Activated T-cell treated with anti-CD3 and anti-CD28 coated beads for 48 hours (primary cell): ENCODE data around the gene ARHGEF10L.

Source experiments
- DNase-seq: peaks from one replicate; pipeline ENCODE4 v3.0.0-alpha.2; 2020; ENCODE audit warnings: low read depth

ARHGEF10L gene

DNA sequence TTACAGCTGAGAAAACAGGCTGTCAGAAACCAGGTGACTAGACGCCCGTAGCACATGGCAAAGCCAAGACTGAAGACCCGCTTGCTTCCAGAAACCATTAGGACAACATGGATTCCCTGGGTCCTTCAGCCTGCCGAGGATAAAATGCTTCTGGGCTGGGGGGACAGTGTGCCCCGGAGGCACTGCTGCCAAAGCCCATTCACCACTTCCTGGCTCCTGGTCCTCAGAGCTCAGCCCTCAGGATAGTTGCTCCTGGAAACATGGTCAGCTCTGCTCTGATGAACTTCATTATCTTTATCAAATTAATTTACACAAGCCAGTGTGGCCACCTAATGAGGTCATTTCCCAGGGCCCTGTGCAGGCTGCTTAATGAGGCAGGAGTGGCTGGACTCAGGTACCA is 174.5 kb downstream of the ARHGEF10L start:
- no peak for DNase-seq

DNA sequence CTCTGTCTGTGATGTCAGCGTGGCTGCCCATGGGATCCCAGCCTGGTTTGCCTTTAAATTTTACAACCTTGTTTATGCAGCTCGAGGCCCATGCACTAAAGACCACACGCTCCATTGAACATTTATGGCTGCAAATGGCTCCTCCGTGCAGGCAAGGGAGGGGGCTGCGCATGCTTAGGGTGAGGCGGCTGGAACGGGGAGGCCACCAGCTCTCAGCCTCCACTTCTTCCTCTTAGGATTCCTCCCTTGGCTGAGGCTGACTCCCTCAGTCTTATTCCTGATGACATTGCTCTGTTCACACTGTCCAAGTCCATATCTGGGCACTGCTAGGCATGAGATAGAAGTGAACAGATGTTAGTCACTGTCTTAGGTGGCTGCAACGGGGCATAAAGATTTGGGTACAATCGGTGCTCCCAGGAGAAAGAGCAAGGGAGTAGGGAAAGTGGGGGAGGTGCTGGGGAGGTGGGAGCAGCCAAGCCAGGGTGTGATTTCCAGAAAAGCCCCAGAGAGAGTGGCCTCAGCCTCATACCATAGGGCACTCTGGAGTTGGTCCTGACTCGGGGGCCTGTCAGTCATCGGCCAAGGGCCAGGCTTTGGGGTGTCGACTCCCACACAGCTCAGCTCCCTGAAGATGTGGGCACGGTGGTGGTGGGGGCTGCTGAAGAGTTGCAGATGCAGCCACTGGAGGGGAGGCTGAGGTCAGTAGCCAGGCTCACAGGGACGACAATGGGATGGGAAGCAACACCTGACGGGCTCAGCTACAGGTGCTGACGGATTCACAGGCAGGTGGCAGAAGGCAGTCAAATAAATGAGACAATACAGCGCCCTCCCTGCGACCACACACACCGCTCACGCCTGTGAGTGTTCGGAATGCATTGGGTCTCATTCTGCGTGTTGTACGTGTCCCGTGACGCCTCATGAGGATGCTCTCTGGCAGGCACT is 178.4 kb downstream of the ARHGEF10L start:
- no peak for DNase-seq

DNA sequence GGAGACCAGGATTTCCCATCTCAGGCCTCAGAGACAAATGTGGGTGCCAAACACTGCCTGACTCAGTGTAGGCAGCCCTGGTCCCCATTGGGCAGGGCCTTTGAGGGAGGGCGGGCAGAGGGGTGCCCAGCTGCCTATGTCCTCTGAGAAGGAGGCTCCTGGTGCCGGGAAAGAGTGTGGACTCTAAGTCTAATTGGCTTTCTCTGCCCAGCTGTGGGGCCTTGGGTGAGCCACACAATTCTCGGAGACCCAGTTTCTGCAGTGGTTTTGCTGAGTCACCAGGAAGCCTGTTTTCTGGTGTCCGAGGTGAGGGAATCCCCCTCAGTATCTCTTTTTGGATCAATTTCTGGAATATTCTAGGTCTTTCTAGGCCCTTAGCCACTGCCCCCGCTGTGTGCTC is 180.4 kb downstream of the ARHGEF10L start:
- no peak for DNase-seq

DNA sequence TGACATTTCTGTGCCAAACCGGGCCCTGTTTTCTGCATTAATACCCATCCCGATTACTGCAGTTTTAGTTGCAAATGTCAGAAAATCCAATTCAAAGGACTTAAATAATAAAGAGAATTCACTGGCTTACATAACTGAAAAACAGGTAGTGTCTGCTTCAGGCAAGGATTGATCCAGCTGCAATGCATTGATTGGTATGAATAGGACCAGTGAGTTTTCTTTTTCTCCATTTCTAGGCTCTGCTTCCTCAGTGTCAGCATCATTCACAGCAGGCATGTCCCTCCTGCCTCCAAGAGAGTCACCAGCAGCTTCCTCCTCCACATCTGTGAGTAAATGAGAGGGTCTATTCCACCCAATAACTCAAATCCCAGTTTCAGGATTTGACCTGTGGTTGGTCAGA is 181.9 kb downstream of the ARHGEF10L start:
- DNase-seq, result no peak

DNA sequence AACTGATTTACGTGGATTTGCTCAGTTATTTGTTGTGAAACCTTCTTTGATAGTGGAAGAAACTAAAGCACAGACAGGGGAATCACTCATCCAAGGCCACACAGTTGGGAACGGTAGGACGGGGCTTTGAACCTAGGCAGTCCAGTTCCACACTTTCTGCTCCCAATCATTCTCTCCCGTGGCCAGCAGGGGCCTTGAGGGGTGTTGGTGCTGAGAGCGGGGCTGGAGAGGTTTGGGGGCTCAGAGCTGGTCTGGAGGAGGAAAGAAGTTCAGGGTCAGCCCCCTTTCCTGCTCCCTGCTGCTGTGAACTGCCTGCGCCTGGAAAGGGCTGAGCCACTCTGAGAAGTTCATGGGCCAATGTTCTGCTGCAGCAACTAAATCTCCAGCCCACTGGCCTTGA is 184.2 kb downstream of the ARHGEF10L start:
- no peak for DNase-seq

DNA sequence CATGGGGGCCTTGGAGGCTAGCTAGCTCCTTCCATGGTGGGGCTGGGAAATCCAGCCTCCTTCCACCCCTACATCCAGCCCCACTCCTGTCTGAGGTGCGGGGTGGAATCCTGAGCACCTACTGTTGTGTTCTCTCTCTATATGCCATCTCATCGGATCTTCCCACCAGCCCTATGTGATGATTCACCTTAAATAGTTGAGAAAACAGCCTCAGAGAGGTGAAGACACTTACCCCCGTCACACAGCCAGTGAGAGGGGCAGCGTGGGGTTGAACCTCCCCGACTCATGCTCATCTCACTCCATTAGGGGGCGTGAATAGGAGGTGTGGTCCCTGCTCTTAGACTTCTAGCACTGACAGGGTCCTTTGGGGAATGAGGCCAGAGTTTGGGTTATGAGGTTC is 184.7 kb downstream of the ARHGEF10L start:
- DNase-seq, result no peak

DNA sequence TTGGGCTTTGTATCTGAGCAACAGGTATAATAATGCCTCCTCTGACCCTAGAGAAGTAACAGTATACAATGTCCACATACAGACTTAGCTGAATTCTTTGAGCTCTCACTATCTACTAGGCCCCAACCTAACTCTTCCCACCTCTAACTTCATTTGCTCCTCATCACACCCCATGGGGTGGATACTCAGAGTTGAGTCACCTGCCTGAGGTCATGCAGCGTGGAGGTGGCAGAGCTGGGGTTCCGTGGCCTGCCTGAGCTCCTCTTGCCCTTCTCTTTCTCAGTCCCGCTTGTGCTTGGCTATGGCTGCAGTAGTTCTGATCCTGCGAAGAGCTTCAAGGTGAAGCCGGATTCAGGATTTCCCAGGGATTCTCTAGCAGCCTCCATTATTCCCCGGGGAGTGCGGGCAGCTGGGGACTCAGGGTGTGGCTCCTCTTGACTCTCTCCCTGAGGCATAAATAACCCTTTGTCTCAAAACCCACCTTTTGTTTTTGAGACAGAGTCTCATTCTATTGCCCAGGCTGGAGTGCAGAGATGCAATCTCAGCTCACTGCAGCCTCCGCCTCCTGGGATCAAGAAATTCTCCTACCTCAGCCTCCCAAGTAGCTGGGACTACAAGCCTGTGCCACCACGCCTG is 185.7 kb downstream of the ARHGEF10L start:
- DNase-seq, result no peak

DNA sequence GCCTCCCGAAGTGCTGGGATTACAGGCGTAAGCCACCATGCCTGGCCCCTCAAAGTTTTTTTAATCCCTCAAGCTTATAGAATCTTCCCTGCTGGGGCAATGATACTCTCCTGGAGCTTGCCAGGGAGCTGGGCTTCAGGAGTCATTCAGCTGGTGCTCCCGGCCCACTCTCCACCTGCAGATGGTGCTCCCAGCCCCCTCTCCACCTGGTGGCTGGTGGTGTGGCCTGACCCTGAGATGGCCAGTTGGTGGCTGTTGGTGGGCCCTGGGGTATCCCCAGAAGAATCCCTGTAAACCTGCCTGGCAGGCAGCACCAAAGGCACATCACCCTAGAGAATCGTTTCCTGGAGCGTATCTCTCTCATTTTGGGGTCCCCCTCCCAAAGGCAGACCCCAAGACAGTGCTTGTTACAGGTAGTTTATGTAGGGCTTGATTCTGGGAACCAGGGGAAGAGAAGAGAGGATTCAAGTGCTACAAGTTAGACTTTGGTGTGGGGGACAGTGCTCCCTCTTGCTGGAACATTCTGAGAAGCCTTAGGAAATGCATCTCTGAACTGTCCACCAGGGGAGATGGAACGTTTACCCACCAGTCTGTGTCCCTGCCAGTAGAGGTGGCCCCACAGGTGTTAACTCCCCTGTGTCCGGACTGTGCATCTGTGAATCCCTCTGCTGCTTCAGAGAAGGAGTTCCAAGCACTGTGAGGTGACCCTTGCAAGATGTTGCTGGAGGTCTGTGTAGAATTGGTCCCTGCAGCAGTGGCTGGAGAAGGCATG is 186.5 kb downstream of the ARHGEF10L start:
- DNase-seq, result no peak

DNA sequence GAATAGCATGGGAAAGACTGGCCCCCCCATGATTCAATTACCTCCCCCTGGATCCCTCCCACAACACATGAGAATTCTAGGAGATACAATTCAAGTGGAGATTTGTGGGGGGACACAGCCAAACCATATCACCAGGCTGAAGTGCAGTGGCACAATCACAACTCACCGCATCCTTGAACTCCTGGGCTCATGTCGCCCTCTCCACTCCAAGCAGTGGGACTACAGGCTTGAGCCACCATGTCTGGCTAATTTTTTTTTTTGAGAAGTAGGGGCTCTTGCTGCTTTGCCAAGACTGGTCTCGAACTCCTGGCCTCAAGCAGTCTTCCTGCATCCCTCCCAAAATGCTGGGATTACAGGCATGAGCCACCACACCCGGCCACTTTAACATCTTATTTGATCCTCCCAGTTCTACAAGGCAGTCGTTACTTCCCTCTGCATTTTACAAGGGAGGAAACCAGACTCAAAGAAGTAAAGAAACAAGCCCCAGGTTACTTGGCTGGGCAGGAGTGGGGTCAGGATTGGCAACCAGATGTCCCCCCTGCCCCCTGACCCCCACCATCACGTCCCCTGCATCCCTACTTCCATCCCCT is 188.7 kb downstream of the ARHGEF10L start:
- no peak for DNase-seq

DNA sequence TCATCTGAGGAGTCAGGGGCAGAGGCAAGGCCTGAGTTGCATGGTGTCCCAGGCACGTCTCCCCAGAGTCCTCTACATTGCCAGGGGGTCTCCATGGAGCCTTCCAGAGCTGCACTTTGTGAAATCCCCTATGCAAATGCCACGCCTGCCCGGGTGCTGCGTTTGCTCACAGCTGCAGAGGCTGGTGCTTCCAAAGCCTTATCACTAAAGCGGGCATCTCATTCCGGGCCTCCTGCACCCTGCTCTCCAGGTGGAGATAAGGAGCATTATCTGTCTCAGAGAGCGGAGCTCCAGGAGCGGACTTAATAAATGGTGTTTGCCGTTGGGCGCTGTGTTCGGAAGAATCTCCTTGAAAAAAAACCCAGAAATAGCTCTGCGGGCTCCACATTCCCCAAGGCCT is 189.8 kb downstream of the ARHGEF10L start:
- no peak for DNase-seq

DNA sequence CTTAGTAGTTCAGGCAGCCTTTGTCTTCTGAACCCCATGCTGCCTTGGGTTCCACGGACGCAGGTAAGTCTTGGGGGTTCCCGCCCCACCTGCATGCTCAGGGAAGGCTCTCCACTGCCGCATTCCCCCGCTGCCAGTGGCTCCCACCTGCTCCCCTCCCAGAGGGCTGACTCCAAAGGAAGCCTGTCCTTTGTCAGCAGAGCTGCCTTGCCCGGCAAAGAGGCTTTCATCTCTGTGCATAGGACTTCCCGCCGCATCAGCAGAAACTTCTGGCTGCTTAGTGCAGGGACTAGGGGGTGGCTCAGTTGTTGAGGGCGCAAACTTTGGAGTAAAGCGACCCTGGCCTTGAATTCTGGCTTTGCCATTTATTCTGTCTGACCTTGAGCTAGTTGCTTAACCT is 190.4 kb downstream of the ARHGEF10L start:
- DNase-seq, result no peak

DNA sequence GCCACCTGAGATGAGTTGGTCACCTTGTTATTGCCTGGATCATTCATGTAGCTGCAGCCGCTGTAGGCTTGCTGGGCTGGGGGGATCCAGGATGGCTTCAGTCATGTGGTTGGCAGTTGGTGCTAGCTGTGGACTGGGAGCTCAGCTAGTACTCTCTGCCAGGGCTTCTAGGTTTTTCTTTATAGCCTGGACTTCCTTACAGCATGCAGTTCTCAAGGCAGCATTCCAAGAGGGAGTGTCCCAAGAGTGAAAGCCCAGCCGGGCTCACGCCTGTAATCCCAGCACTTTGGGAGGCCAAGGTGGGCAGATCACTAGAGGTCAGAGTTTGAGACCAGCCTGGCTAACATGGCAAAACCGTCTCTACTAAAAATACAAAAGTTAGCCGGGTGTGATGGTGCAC is 192.0 kb downstream of the ARHGEF10L start:
- DNase-seq, result no peak

DNA sequence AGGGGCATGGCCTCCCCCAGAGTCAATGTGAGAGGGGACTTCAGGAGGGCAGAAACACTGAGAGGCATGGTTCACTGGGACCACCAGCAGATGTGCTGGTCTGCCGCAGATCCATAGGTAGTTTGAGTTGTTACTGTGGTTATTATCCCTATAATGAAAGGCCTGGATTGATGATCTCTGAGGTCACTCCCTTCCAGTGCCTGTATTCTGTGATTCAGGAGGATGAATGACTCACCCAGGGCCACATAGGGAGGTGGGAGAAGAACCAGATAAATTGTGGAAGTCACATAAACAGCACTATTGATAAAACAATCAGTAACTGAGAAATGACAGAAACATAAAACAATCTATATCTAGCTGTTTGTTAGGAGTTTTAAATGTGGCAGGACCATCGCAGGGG is 193.0 kb downstream of the ARHGEF10L start:
- no peak for DNase-seq

DNA sequence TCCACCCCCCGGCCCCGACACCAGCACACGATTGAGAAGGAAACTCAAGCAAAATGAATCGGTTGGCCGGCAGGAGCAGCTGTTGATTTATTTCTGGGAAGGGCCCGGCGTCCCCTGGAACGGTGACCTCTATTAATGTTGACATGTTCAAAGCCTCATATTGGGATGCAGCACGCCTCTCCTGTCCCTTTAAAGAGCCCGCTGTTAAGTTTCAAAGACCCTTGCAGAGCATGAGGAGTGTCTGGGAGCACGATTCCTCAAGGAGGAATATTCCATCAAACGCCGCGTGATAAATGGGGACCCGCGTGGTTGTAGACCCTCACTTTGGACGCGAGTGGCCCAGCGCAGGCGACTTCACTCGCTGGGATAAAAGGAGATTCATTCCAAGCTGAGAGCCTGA is 194.2 kb downstream of the ARHGEF10L start:
- DNase-seq, result no peak

DNA sequence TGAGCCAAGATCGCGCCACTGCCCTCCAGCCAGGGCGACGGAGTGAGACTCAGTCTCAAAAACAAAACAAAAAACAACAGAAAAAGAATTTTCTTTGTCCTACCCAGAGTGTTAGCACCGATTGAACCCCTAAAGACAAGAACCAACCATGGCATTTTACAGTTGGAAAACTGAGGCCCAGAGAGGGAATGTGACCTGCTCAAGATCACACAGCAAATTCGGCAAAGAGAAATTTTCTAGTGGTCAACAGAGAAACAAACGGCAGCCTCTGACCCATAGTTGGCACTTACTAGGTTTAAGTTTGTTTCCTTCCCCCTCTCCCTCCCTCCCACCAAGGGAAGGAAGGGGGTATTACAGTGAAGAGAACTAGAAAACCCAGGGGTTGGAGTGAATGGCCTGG is 195.1 kb downstream of the ARHGEF10L start:
- no peak for DNase-seq

DNA sequence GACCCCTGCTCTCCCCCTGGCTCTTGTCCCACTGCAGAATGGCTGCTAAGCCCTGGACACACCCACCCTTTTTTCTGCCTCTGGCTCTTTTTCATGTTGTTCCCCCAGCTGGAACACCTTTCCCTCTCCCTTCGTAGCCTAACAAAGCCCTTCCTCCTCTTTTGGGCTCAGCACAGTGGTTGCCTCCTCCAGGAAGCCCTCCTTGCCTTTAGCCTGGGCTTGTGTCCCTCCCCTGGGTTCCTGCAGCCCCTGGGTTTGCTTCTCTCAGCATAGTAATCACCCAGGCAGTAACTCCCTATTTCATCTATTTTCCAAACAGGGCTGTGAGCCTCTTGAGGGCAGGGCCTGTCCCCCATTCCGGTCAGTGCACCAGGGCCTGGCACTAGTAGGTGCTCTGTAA is 195.8 kb downstream of the ARHGEF10L start:
- no peak for DNase-seq

DNA sequence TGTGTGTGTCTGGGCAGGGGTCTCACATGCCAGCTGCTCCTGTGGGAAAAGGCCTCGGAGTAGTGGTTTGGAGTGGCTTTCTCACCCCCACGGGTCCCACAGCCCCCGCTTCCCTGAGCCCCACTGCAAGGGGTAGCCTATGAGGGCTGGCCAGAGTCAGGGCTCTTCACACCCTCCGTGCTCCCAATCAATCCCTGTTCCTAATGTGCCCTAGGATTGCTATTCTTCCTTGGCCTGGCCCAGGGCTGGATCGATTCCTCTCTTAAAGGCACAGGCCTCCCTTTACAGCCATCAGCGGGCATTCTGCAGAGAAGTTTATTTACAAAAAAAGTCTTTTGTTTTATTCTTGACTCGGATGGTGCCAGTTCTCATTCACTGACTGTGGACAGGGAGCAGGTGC is 196.3 kb downstream of the ARHGEF10L start:
- no peak for DNase-seq

DNA sequence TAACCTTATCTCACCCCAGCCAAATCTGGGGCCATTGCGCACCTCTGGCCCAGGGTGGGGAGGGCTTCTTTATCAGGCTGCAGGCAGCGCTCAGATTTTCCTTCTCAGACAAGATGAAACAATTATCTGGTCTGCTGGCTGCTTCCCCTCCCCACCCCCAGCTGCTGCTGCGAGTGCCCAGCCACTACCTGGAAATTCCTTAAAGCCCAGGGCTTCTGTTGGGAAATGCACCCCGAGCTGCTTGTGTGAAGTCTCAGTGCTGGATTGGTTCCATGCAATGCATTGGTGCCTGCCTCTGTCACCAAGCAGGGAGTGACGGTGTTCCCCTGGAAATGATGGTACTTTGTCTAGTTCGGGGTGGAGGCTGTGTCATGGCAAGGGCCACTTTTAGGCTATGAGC is 197.1 kb downstream of the ARHGEF10L start:
- no peak for DNase-seq

DNA sequence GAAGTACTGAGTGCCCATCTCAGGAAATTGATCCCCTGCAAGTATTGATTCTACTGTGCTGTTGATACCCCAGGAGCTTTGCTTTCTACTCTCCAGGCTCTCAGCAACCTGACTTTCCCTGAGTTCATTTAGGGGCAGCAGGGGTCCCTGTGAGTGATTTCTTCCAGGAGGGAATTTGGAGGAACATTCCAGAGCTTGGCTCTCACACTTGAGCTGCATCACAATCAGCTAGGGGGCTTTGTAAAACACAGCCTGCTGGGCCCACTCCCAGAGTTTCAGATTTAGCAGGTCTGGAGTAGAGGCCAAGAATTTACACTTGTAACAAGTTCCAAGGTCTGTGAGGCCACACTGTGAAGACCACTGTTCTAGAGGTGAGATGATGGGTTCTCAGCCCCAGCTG is 199.6 kb downstream of the ARHGEF10L start:
- no peak for DNase-seq

DNA sequence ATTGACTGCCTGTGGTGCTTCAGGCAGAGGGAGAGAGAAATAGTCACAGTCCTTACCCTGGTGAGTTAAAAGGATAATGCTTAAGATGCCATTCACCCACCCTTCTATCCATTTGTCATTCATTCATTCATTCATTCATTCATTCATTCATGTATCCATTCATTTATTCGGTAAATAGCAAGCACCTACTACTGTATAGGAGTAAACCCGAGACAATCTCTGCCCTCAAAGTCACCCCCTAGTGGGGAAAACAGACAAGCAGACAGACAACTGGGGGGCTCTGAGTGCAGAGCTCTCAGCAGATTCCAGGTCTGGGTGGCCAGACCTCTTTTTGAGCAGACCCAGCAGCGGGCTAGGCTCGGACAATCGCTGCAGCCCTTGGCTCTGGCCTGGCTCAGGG is 201.6 kb downstream of the ARHGEF10L start:
- DNase-seq, result no peak

DNA sequence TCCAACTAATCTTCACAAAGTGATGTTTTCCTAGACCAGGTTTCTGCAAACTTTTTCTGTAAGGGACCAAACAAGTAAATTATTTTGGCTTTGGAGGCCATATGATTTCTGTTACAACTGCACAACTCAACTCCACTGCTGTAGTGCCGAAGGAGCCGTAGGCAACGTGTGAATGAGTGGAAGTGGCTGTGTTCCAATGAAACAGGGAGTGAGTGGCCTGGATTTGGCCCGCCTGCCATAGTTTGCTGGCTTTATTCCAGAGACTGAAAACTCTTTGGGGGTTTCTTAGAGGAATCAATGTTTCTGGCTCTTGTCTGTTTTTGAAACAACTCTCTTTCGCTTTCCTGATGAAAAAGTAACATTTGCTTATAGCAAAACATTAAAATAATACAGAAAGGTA is 203.1 kb downstream of the ARHGEF10L start:
- no peak for DNase-seq

DNA sequence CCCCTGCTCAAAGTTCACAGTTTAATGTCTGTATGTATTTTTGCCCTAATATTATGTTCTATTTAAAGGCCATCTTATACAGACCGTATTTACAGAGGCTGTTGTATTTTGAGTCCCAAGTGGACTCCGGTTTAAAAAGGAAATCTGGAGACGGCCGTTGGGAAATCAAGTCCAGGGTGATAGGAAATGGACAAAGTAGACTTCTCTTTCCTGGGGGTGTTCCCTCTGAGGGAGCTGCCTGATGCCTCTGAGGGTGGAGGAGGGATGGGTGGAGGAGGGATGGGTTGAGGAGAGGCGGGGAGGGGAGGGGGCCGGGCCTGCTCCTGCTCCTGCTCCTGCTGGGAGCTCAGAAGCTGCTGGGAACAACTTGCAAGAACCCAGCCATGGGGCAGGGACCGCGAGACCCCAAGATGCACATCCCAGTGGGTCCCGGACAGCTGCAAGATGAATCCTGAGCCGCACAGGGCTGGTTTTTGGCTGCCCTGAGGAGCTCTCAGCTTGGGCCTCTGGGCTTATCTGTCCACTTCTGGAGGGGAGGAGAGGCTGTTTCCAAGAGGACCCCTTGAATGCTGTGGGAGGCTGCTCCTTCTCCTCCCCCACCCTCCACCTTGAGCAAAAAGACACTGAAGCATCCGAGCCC is 203.6 kb downstream of the ARHGEF10L start:
- no peak for DNase-seq
